Esophagus squamous epithelium (tissue), 5 donors: Measurements from ENCODE around the gene KDM4C. TPM values are rescaled to one million over a fixed set of nuclear protein-coding genes. Genes with fewer than 3 reads are reported as not detected.

Source experiments
- DNase-seq: peaks from one replicate; lab custom pipeline; 2025; lab: John Stamatoyannopoulos, UW
- H3K27ac ChIP-seq, 4 donors: fragments of 200-600 bp; sonication (generic); one replicate each; pipeline ENCODE4 v1.5.1; 2016 to 2019; ENCODE audit warnings: mild to moderate bottlenecking in 1 of 4
- H3K27me3 ChIP-seq, 4 donors: fragments of 200-600 bp; sonication (generic); 1 replicate in 3 of 4; 2 replicates in 1 of 4; pipeline versions ENCODE4 v1.5.1 to v1.6.0; 2017 to 2021; ENCODE audit warnings: antibody characterized with exemption in 1 of 4
- H3K36me3 ChIP-seq, 3 donors: fragments of 200-600 bp; sonication (generic); one replicate each; pipeline ENCODE4 v1.5.1; 2016 to 2019
- H3K4me1 ChIP-seq, 3 donors: fragments of 200-600 bp; sonication (generic); one replicate each; pipeline ENCODE4 v1.5.1; 2017 to 2019
- H3K4me3 ChIP-seq, 4 donors: fragments of 200-600 bp; sonication (generic); 1 replicate in 3 of 4; 2 replicates in 1 of 4; pipeline ENCODE4 v1.5.1; 2016 to 2019; ENCODE audit warnings: mild to moderate bottlenecking in 2 of 4, moderate library complexity in 1 of 4
- H3K9me3 ChIP-seq, 3 donors: fragments of 200-600 bp; sonication (generic); one replicate each; pipeline ENCODE4 v1.5.1; 2016 to 2019
- CTCF ChIP-seq, 6 experiments: fragments of 450-650 bp in 4 of 6; fragments of 200-600 bp in 2 of 6; sonication (generic) in 2 of 6; IDR thresholded peaks; one replicate each; pipeline ENCODE4 v1.5.1; 2016 to 2019; ENCODE audit warnings: antibody characterized with exemption in 6 of 6, mild to moderate bottlenecking in 4 of 6, moderate library complexity in 4 of 6
- POLR2A ChIP-seq, 4 donors: fragments of 450-650 bp; IDR thresholded peaks; one replicate each; pipeline ENCODE4 v1.6.1; 2017; ENCODE audit warnings: antibody characterized with exemption in 4 of 4, mild to moderate bottlenecking in 4 of 4, moderate library complexity in 3 of 4
- WGBS, 2 donors: methylation state at CpG; one replicate each; pipeline ENCODE4 v1.1.5; 2018; 5-methylcytosine and 5-hydroxymethylcytosine counted together
- intact Hi-C: fragments of 100-400 bp; cut with DNase I; formaldehyde crosslinking; loops from one replicate; pipeline ENCODE4 v1.15.0; 2022
- small RNA-seq, 4 donors: library from RNA; depleted of rRNA; stranded (forward); fragments of <200 nt; gene quantifications; one replicate each; pipeline ENCODE3, GENCODE V24; 2016
- total RNA-seq, 4 donors: library from RNA; depleted of rRNA; stranded (reverse); fragments of >200 nt; gene quantifications; one replicate each; pipeline ENCODE4 v1.1.0, GENCODE V29; 2016
- donor health status: DM: yes; HTN: yes; CAD: no.

The KDM4C gene
- total RNA-seq, 4 donors from 2014 or later: 12.5 to 43.9 (median 22.9) TPM

DNA sequence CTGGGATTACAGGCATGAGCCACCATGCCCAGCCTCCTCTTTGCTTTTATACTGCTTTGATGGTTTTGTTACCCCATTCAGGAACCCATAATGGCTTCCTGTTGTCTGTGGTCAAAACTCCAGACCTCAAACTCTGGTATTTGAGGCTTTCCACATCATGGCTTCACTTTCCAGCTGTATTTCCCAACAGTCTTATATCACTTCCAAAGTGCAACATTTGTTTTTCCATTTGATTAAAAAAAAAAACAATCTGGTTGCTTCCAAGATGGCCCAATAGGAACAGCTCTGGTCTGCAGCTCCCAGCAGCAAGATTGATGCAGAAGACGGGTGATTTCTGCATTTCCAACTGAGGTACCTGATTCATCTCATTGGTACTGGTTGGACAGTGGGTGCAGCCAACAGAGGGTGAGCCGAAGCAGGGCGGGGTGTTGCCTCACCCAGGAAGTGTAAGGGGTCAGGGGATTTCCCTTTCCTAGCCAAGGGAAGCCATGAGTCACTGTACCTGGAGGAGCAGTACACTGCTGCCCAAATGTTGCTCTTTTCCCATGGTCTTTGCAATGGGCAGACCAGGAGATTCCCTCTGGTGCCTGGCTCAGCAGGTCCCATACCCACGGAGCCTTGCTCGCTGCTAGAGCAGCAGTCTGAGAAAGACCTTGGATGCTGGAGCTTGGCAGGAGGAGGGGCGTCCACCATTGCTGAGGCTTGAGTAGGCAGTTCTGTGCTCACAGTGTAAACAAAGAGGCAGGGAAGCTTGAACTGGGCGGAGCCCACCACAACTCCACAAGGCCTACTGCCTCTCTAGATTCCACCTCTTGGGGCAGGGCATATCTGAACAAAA is 458.4 kb downstream of the KDM4C start:
- H3K27me3 ChIP-seq: no peaks in the 10 kb centered on the region
- no peaks in the 10 kb centered on the region for H3K9me3 ChIP-seq
- 39 to 51% methylated on average over 3 to 4 of the region's 7 CpGs for WGBS, 2 donors
- H3K36me3 ChIP-seq: no peaks in the 10 kb centered on the region
- no peak for DNase-seq
- H3K4me3 ChIP-seq: no peak overlapping the region
- TF ChIP-seq POLR2A (IDR thresholded peaks at IDR 0.05): no peak
- no peak for TF ChIP-seq CTCF (IDR thresholded peaks at IDR 0.05)
- intact Hi-C loops: loop anchor here (10.0 kb wide), 1 partner anchor 59 kb away; no protein-coding TSS in a partner anchor
- H3K4me1 ChIP-seq: no peaks in the 10 kb centered on the region
- peak overlapping the region in 1 of 4 donors; percentile 33 for H3K27ac ChIP-seq

DNA sequence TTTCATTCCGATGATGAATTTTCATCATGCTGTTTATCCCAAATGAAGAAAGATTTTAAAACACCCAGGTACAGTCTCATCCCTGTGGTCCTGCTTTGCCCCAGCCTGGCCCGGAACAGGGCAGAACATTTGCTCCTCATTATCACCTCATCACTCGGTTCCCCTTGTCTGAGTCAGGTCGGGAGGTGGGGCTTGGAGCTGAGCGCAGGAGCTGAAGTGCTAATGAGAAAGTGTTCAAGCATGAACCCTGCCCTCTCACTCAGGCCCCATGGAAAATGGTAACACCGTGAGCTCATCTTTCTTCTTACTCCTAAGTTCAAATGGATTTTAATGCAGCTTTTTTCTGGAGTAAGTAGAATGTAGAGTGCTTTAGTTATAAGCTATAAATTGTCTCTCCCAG is 466.2 kb downstream of the KDM4C start:
- Histone ChIP-seq H3K4me3 (no peak overlapping the region), H3K9me3 (no peaks in the 10 kb centered on the region), H3K36me3 (no peaks in the 10 kb centered on the region), H3K27me3 (no peaks in the 10 kb centered on the region), H3K27ac (no peak overlapping the region), H3K4me1 (no peaks in the 10 kb centered on the region)
- DNase-seq: no peak
- TF ChIP-seq CTCF (IDR thresholded peaks at IDR 0.05) (no peak), POLR2A (IDR thresholded peaks at IDR 0.05) (no peak)
- intact Hi-C loops: no loop called here
- 48 to 52% methylated on average over 5 to 6 of the region's 6 CpGs for WGBS, 2 donors

Small RNAs within 50 kb of the gene (small RNA-seq; reads per million reads assigned to genes)
- gene SNRPEP2: 0 reads per million in 4 donors

Other genes starting within 250 kb of the KDM4C start
- 10 to 100 TPM in 2 of 4 donors, 1 to 10 TPM in 2; 1.1 to 21.6 (median 10.2) TPM for gene GLDC, start 112.2 kb upstream of the KDM4C start, total RNA-seq